K562 (cell line): ENCODE measurements around the gene KIT. TPM values are rescaled to one million over a fixed set of nuclear protein-coding genes. Genes with fewer than 3 reads are reported as not detected.

ENCODE experiments used
- CEBPG ChIP-seq, 3 experiments: fragments of 200-800 bp in 1 of 3; sonication (Bioruptor generic) in 1 of 3; sonication (generic) in 1 of 3; formaldehyde crosslinking in 1 of 3; IDR thresholded peaks in 2 of 3; conservative IDR thresholded peaks in 1 of 3; 2 replicates each; pipeline versions ENCODE4 v1.6.1 to v1.8.0; 2016 to 2022; ENCODE audit warnings: missing compliant biosample characterization in 2 of 3, missing genetic modification characterization in 2 of 3, mild to moderate bottlenecking in 1 of 3, missing genetic modification reagents in 1 of 3
- DACH1 ChIP-seq: fragments of 450-650 bp; IDR thresholded peaks from 2 replicates; pipeline ENCODE4 v1.6.1; 2018; ENCODE audit not compliant: partially characterized antibody
- E2F6 ChIP-seq, 2 experiments: IDR thresholded peaks; 2 replicates each; pipeline ENCODE4 v1.6.1; 2011; ENCODE audit warnings: borderline replicate concordance in 1 of 2, control low read depth in 1 of 2, low read depth in 1 of 2, low read length in 1 of 2, mild to moderate bottlenecking in 1 of 2, mixed read lengths in 1 of 2, moderate library complexity in 1 of 2; ENCODE audit not compliant: insufficient read depth in 1 of 2, insufficient read length in 1 of 2, poor library complexity in 1 of 2, severe bottlenecking in 1 of 2; ENCODE audit errors: extremely low read depth in 1 of 2
- ELF1 ChIP-seq: fragments of 200-800 bp; sonication (Bioruptor generic); IDR thresholded peaks from 2 replicates; pipeline ENCODE4 v1.6.1; 2016; ENCODE audit warnings: missing genetic modification characterization, missing compliant biosample characterization
- FOXA3 ChIP-seq, 2 experiments: fragments of 450-650 bp in 1 of 2; sonication (generic) in 1 of 2; formaldehyde crosslinking; IDR thresholded peaks in 1 of 2; conservative IDR thresholded peaks in 1 of 2; 2 replicates each; pipeline versions ENCODE4 v1.4.0 to v1.8.0; 2020 to 2022; ENCODE audit warnings: mild to moderate bottlenecking in 2 of 2, missing genetic modification reagents in 1 of 2
- GATAD2A ChIP-seq: fragments of 450-650 bp; IDR thresholded peaks from 2 replicates; pipeline ENCODE4 v1.6.1; 2017
- KAT2B ChIP-seq: IDR thresholded peaks from one replicate; pipeline ENCODE4 v1.6.1; 2012; ENCODE audit warnings: low read depth, mild to moderate bottlenecking, control low read depth, inconsistent platforms, low read length, moderate library complexity
- MCM7 ChIP-seq, 2 experiments: fragments of 450-650 bp; IDR thresholded peaks; 2 replicates each; pipeline ENCODE4 v1.6.1; 2016 to 2018
- NEUROD1 ChIP-seq: fragments of 150-350 bp; IDR thresholded peaks from 2 replicates; pipeline ENCODE4 v1.6.1; 2014; ENCODE audit warnings: borderline replicate concordance, low read length, low read depth; ENCODE audit not compliant: partially characterized antibody
- PHF8 ChIP-seq: fragments of 200-600 bp; sonication (generic); IDR thresholded peaks from 2 replicates; pipeline ENCODE4 v1.6.1; 2012; ENCODE audit warnings: mixed run types, mild to moderate bottlenecking, inconsistent platforms, low read length, moderate library complexity, borderline replicate concordance
- POLR2A ChIP-seq: fragments of 450-650 bp; conservative IDR thresholded peaks from 2 replicates; pipeline ENCODE4 v1.6.1; 2016
- SAP30 ChIP-seq: fragments of 200-600 bp; sonication (generic); IDR thresholded peaks from 2 replicates; pipeline ENCODE4 v1.6.1; 2012; ENCODE audit warnings: borderline replicate concordance, low read depth, mild to moderate bottlenecking, moderate library complexity, low read length, control low read depth, inconsistent platforms; ENCODE audit not compliant: insufficient read depth, poor library complexity, severe bottlenecking
- SMARCA4 ChIP-seq: fragments of 450-650 bp; IDR thresholded peaks from 2 replicates; pipeline ENCODE4 v1.6.1; 2016
- TCF3 ChIP-seq: sonication (generic); formaldehyde crosslinking; IDR thresholded peaks from 2 replicates; pipeline ENCODE4 v1.4.0; 2020; ENCODE audit warnings: mild to moderate bottlenecking, missing genetic modification reagents
- UBTF ChIP-seq, 2 experiments: IDR thresholded peaks; 2 replicates each; pipeline ENCODE4 v1.6.1; 2012; ENCODE audit warnings: improper control_type of control experiment in 2 of 2, low read depth in 2 of 2, low read length in 2 of 2, borderline replicate concordance in 1 of 2
- ZNF316 ChIP-seq: fragments of 450-650 bp; IDR thresholded peaks from 2 replicates; pipeline ENCODE4 v1.6.1; 2016
- ZNF384 ChIP-seq: IDR thresholded peaks from 2 replicates; pipeline ENCODE4 v1.6.1; 2012; ENCODE audit warnings: low read depth, low read length, improper control_type of control experiment
- ZNF507 ChIP-seq: conservative IDR thresholded peaks from 2 replicates; pipeline ENCODE4 v1.6.1; 2017; ENCODE audit warnings: missing genetic modification characterization, missing compliant biosample characterization
- ZNF589 ChIP-seq: fragments of 200-800 bp; sonication (Bioruptor generic); IDR thresholded peaks from 2 replicates; pipeline ENCODE4 v1.6.1; 2016; ENCODE audit warnings: low read depth, missing genetic modification characterization, missing compliant biosample characterization
- ZNF696 ChIP-seq: fragments of 250-450 bp; sonication (Bioruptor Pico); conservative IDR thresholded peaks from 2 replicates; pipeline ENCODE4 v1.4.0; 2020; ENCODE audit warnings: mild to moderate bottlenecking, moderate library complexity
- ZNF707 ChIP-seq: fragments of 250-450 bp; sonication (Bioruptor Pico); conservative IDR thresholded peaks from 2 replicates; pipeline ENCODE4 v1.8.0; 2022; ENCODE audit warnings: inconsistent platforms, mild to moderate bottlenecking, moderate library complexity
- polyA plus RNA-seq, 8 experiments: library from polyadenylated mRNA; depleted of rRNA in 4 of 8; stranded (reverse) in 5 of 8; unstranded in 3 of 8; fragments of >200 nt; fragmentation: Nextera tagmentation in 2 of 8; fragmentation: Illumina TruSeq in 1 of 8; extraction: Ambion mirVana in 2 of 8; extraction: Trizol in 1 of 8; gene quantifications; 2 replicates each; pipeline versions ENCODE4 v1.2.1 to v1.2.3, GENCODE V29; 2011 to 2014; ENCODE audit warnings: inconsistent platforms in 1 of 8, missing spikeins in 1 of 8
- total RNA-seq, 7 experiments: library from RNA; depleted of rRNA in 6 of 7; stranded (reverse); fragments of >200 nt in 6 of 7; fragmentation: Illumina TruSeq in 2 of 7; extraction: Trizol in 2 of 7; gene quantifications; 2 replicates each; pipeline versions ENCODE4 v1.2.1 to v1.2.3, GENCODE V29; 2011 to 2021; ENCODE audit warnings: low replicate concordance in 1 of 7
- TF ChIP-seq, protein P1 (sequence below), 2 experiments: fragments of 450-650 bp; IDR thresholded peaks; 2 replicates each; pipeline ENCODE4 v1.6.1; 2016

Gene KIT
- total and polyA plus RNA-seq, 9 of the 15 experiments (the other 6 are each of a cell fraction or from before 2014, with no cell fraction given), result 0.27 to 5.6 (median 0.57) TPM

GRCh38 chr4:54658252-54659093 is 716 bp downstream of the KIT start (continued):
- no peak for TF ChIP-seq ELF1 (tag)
- TF ChIP-seq ZNF589 (CRISPR knock-in tag), result no peak
- no peak for TF ChIP-seq DACH1
- no peak for TF ChIP-seq SMARCA4
- TF ChIP-seq ZNF507 (tag), result no peak
- TF ChIP-seq NEUROD1, result no peak
- peak; percentile 32; the same call in 1 of the 2 replicates for TF ChIP-seq PHF8
- TF ChIP-seq UBTF (IDR thresholded peaks at IDR 0.05; ENCODE audit: borderline replicate concordance in 1 of 2, low read depth in 2 of 2, low read length in 2 of 2), result peak; percentile 94 to 97; a peak in 3 of 4 replicates
- TF ChIP-seq KAT2B, result no peak
- TF ChIP-seq, protein P1, sequence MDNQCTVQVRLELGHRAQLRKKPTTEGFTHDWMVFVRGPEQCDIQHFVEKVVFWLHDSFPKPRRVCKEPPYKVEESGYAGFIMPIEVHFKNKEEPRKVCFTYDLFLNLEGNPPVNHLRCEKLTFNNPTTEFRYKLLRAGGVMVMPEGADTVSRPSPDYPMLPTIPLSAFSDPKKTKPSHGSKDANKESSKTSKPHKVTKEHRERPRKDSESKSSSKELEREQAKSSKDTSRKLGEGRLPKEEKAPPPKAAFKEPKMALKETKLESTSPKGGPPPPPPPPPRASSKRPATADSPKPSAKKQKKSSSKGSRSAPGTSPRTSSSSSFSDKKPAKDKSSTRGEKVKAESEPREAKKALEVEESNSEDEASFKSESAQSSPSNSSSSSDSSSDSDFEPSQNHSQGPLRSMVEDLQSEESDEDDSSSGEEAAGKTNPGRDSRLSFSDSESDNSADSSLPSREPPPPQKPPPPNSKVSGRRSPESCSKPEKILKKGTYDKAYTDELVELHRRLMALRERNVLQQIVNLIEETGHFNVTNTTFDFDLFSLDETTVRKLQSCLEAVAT (IDR thresholded peaks at IDR 0.05), result no peak
- no peak for TF ChIP-seq MCM7 (IDR thresholded peaks at IDR 0.05)
- TF ChIP-seq E2F6 (IDR thresholded peaks at IDR 0.05; ENCODE audit: borderline replicate concordance in 1 of 2, extremely low read depth in 1 of 2, insufficient read depth in 1 of 2, insufficient read length in 1 of 2, low read depth in 1 of 2, low read length in 1 of 2, poor library complexity in 1 of 2, severe bottlenecking in 1 of 2), result peak; percentile 58 to 94
- no peak for TF ChIP-seq GATAD2A
- TF ChIP-seq ZNF384, result no peak
- TF ChIP-seq FOXA3 (CRISPR knock-in tag; conservative IDR thresholded peaks at IDR 0.05 in 1 of 2, IDR thresholded peaks at IDR 0.05 in 1 of 2), result 0 out of 4 replicates have a peak, but pooled peaks of 1 of the 2 experiments have one; percentile 11
- no peak for TF ChIP-seq SAP30
- TF ChIP-seq TCF3 (CRISPR knock-in tag), result no peak; the same call in 1 of the 2 replicates
- TF ChIP-seq ZNF316, result no peak
- TF ChIP-seq POLR2A, result no peak
- TF ChIP-seq ZNF696 (CRISPR knock-in tag), result no peak
- TF ChIP-seq ZNF707 (CRISPR knock-in tag), result no peak
- TF ChIP-seq CEBPG (CRISPR knock-in tag; IDR thresholded peaks at IDR 0.05), result no peak
- TF ChIP-seq CEBPG (tag; conservative IDR thresholded peaks at IDR 0.05 in 1 of 2, IDR thresholded peaks at IDR 0.05 in 1 of 2), result no peak
